AG04450 (cell line): ENCODE data around the gene PDE4D. TPM values are rescaled to one million over a fixed set of nuclear protein-coding genes. Genes with fewer than 3 reads are reported as not detected.

Experiments used
- CTCF ChIA-PET: fragments of 300-600, 350-600 bp; formaldehyde crosslinking; extraction: SDS; loops from one replicate; lab custom pipeline; 2022; ENCODE audit warnings: antibody characterized with exemption, inconsistent platforms; lab: Charles Lee
- POLR2A ChIA-PET: fragments of 350-600 bp; formaldehyde crosslinking; extraction: SDS; loops from one replicate; lab custom pipeline; 2021; ENCODE audit warnings: antibody characterized with exemption, inconsistent platforms; lab: Yijun Ruan, JAX
- DNase-seq: peaks from one replicate; pipeline ENCODE4 v3.0.0-alpha.2; 2011; ENCODE audit warnings: low read depth, low spot score
- H3K27ac ChIP-seq: one replicate; pipeline ENCODE4 v1.5.1; 2012; ENCODE audit warnings: low read depth, low read length, control low read depth
- H3K27me3 ChIP-seq: one replicate; pipeline ENCODE4 v1.6.0; 2012; ENCODE audit warnings: low read length; ENCODE audit not compliant: control insufficient read depth, insufficient read depth
- H3K4me3 ChIP-seq: 2 replicates; pipeline ENCODE4 v1.5.1; 2011; ENCODE audit warnings: mild to moderate bottlenecking, low read depth, low read length, control low read depth
- H3K9me3 ChIP-seq: 2 replicates; pipeline ENCODE4 v1.5.1; 2012; ENCODE audit warnings: low read length; ENCODE audit not compliant: control insufficient read depth, insufficient read depth
- polyA plus RNA-seq: library from polyadenylated mRNA; depleted of rRNA; stranded (reverse); fragments of >200 nt; gene quantifications from 2 replicates; pipeline ENCODE4 v1.2.3, GENCODE V29; 2011
- TF ChIP-seq, protein P1 (sequence below): IDR thresholded peaks from 2 replicates; pipeline ENCODE4 v1.5.1; 2011; ENCODE audit warnings: low read depth, low read length, control low read depth, inconsistent platforms

PDE4D gene
- polyA plus RNA-seq, 1 experiment = 12.0 TPM

DNA sequence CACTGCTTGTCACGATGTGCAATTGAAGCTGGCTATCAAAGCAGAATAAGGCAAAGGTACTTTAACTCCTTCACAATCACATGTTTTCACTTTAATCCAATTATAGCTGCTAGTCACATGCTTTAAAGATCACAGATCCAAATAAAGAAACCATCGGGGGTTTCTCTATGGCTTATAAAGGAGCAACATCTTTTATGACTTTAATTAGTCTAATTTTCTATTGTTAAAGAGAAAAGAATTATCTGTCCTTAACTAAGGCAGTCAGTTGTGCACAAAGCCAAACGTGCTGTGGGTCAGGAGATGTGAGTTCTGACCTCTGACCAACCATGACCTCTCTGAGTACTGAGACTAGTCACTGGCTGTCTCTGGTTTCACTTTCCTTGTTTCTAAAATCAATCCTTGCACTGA lies 749.6 kb downstream of the PDE4D start:
- TF ChIP-seq, protein P1, sequence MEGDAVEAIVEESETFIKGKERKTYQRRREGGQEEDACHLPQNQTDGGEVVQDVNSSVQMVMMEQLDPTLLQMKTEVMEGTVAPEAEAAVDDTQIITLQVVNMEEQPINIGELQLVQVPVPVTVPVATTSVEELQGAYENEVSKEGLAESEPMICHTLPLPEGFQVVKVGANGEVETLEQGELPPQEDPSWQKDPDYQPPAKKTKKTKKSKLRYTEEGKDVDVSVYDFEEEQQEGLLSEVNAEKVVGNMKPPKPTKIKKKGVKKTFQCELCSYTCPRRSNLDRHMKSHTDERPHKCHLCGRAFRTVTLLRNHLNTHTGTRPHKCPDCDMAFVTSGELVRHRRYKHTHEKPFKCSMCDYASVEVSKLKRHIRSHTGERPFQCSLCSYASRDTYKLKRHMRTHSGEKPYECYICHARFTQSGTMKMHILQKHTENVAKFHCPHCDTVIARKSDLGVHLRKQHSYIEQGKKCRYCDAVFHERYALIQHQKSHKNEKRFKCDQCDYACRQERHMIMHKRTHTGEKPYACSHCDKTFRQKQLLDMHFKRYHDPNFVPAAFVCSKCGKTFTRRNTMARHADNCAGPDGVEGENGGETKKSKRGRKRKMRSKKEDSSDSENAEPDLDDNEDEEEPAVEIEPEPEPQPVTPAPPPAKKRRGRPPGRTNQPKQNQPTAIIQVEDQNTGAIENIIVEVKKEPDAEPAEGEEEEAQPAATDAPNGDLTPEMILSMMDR = no peak
- H3K27me3 ChIP-seq = no peaks in the 10 kb centered on the region
- H3K27ac ChIP-seq = no peak overlapping the region
- POLR2A ChIA-PET = no interaction called here
- CTCF ChIA-PET = interaction anchor here (0.6 to 1.7 kb wide), 7 partner anchors 9 to 258 kb away, joined by 3 to 8 read pairs (median 4); no protein-coding TSS in a partner anchor
- H3K9me3 ChIP-seq = no peaks in the 10 kb centered on the region
- no peak for DNase-seq
- H3K4me3 ChIP-seq = no peak overlapping the region

GRCh38 chr5:59142927-59143326 lies 750.6 kb downstream of the PDE4D start:
- no peak overlapping the region for H3K4me3 ChIP-seq
- no peaks in the 10 kb centered on the region for H3K9me3 ChIP-seq
- ChIA-PET CTCF (no interaction called here), POLR2A (no interaction called here)
- no peak overlapping the region for H3K27ac ChIP-seq
- DNase-seq = no peak
- TF ChIP-seq, protein P1 = no peak
- H3K27me3 ChIP-seq = no peaks in the 10 kb centered on the region

GRCh38 chr5:59142138-59142537 lies 751.4 kb downstream of the PDE4D start:
- H3K27ac ChIP-seq = no peak overlapping the region
- ChIA-PET CTCF (no interaction called here), POLR2A (no interaction called here)
- no peaks in the 10 kb centered on the region for H3K9me3 ChIP-seq
- no peaks in the 10 kb centered on the region for H3K27me3 ChIP-seq
- TF ChIP-seq, protein P1 = no peak
- DNase-seq = no peak
- H3K4me3 ChIP-seq = no peak overlapping the region

- Histone ChIP-seq H3K4me3 (no peak overlapping the region), H3K27me3 (no peaks in the 10 kb centered on the region), H3K27ac (no peak overlapping the region), H3K9me3 (no peaks in the 10 kb centered on the region)
- ChIA-PET CTCF (interaction anchor here (1.9 kb wide), 1 partner anchor 254 kb away, joined by 5 read pairs; no protein-coding TSS in a partner anchor), POLR2A (interaction anchor here (0.6 kb wide), 1 partner anchor 111 kb away, joined by 3 read pairs; no protein-coding TSS in a partner anchor)
- TF ChIP-seq, protein P1 = no peak
- DNase-seq = no peak
Measured at GRCh38 chr5:59140133-59140532, 753.4 kb downstream of the PDE4D start.

DNA sequence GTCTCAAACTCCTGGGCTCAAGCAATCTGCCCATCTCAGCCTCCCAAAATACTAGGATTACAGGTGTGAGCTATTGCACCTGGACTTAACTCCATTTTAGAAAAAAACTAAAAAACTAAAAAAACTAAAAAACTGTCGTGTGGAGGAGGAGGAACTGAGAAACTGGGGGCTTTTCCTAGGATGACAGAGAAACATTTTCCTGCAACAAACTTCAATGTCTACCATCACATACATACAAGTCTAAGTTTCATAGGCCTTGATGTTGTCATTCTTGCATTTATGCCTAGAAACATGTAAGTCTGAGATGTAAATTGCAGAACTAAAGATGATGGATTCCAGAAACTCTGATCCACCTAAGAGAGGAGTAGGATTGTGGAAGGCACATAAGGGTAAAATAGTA lies 753.8 kb downstream of the PDE4D start:
- no peak for DNase-seq
- Histone ChIP-seq H3K27ac (no peak overlapping the region), H3K4me3 (no peak overlapping the region), H3K27me3 (no peaks in the 10 kb centered on the region), H3K9me3 (no peaks in the 10 kb centered on the region)
- CTCF ChIA-PET = interaction anchor here (1.9 kb wide), 1 partner anchor 253 kb away, joined by 5 read pairs; no protein-coding TSS in a partner anchor
- POLR2A ChIA-PET = no interaction called here
- TF ChIP-seq, protein P1 = no peak
